Panc1 (cell line): ENCODE data around the gene VPS18. TPM values are rescaled to one million over a fixed set of nuclear protein-coding genes. Genes with fewer than 3 reads are reported as not detected.

Source experiments
- ATAC-seq: fragments of 200-7000 bp; cut with Tn5 transposase; 2 replicates; pipeline ENCODE4 v1.9.1; 2020; ENCODE audit warnings: mild to moderate bottlenecking, moderate library complexity
- BruUV-seq: library from RNA; stranded (reverse); fragments of 400-500 nt; replicated peaks from 2 replicates; lab custom pipeline; 2021; lab: Mats Ljungman, UMichigan
- CTCF ChIA-PET: fragments of 300-600 bp; sonication (Branson Sonifier 250); formaldehyde crosslinking; loops from one replicate; lab custom pipeline; 2022; ENCODE audit warnings: antibody characterized with exemption; lab: Charles Lee
- POLR2A ChIA-PET: fragments of 300-600 bp; sonication (Branson Sonifier 250); formaldehyde crosslinking; loops from one replicate; lab custom pipeline; 2022; ENCODE audit warnings: antibody characterized with exemption; lab: Charles Lee
- DNase-seq: peaks from one replicate; pipeline ENCODE4 v3.0.0-alpha.2; 2010; ENCODE audit warnings: low read depth, low spot score
- H3K27ac ChIP-seq: 2 replicates; pipeline ENCODE4 v1.5.1; 2011; ENCODE audit warnings: mild to moderate bottlenecking, low read length, inconsistent platforms
- H3K27me3 ChIP-seq: fragments of 200-500 bp; sonication (Bioruptor generic); 2 replicates; pipeline ENCODE4 v1.6.0; 2014; ENCODE audit warnings: low read length, inconsistent platforms; ENCODE audit not compliant: control insufficient read depth, insufficient read depth
- H3K36me3 ChIP-seq: fragments of 200-500 bp; sonication (Bioruptor generic); 2 replicates; pipeline ENCODE4 v1.5.1; 2014; ENCODE audit warnings: inconsistent platforms, mild to moderate bottlenecking, low read length, moderate library complexity; ENCODE audit not compliant: control insufficient read depth, insufficient read depth
- H3K4me1 ChIP-seq: 2 replicates; pipeline ENCODE4 v1.5.1; 2011; ENCODE audit warnings: inconsistent platforms, mild to moderate bottlenecking, low read length, moderate library complexity; ENCODE audit not compliant: control insufficient read depth, insufficient read depth
- H3K4me3 ChIP-seq, 2 experiments: 2 replicates each; pipeline ENCODE4 v1.5.1; 2011 to 2012; ENCODE audit warnings: low read depth in 2 of 2, low read length in 2 of 2, mild to moderate bottlenecking in 2 of 2, inconsistent platforms in 1 of 2, moderate library complexity in 1 of 2
- H3K9me3 ChIP-seq: fragments of 200-500 bp; sonication (Bioruptor generic); 2 replicates; pipeline ENCODE4 v1.5.1; 2014; ENCODE audit warnings: low read depth, mild to moderate bottlenecking, inconsistent platforms, low read length, moderate library complexity; ENCODE audit not compliant: control insufficient read depth, insufficient read depth
- CTCF ChIP-seq: fragments of 450-650 bp; IDR thresholded peaks from 2 replicates; pipeline ENCODE4 v1.5.1; 2017; ENCODE audit warnings: mild to moderate bottlenecking
- POLR2AphosphoS5 ChIP-seq: IDR thresholded peaks from 2 replicates; pipeline ENCODE4 v1.6.1; 2012; ENCODE audit warnings: mild to moderate bottlenecking, low read depth, low read length, moderate library complexity
- REST ChIP-seq, 2 experiments: IDR thresholded peaks; 2 replicates each; pipeline ENCODE4 v1.6.1; 2011 to 2012; ENCODE audit warnings: low read depth in 2 of 2, control low read depth in 1 of 2, low read length in 1 of 2, mild to moderate bottlenecking in 1 of 2, moderate library complexity in 1 of 2; ENCODE audit not compliant: insufficient read depth in 1 of 2
- SIN3A ChIP-seq: IDR thresholded peaks from 2 replicates; pipeline ENCODE4 v1.6.1; 2012; ENCODE audit warnings: low read depth, mild to moderate bottlenecking, low read length, moderate library complexity, borderline replicate concordance; ENCODE audit not compliant: insufficient read depth
- TCF7L2 ChIP-seq: IDR thresholded peaks from 2 replicates; pipeline ENCODE4 v1.6.1; 2011; ENCODE audit warnings: mild to moderate bottlenecking, low read depth, low read length, inconsistent platforms
- in situ Hi-C: cut with HindIII; loops from 2 replicates; pipeline ENCODE4 v1.10.0; 2016; ENCODE audit warnings: low sequenced_read_pairs, low pct_unique_long_range_greater_than_20kb
- intact Hi-C: fragments of 100-400 bp; cut with micrococcal nuclease; formaldehyde crosslinking; loops from one replicate; pipeline ENCODE4 v1.10.0; 2022; ENCODE audit not compliant: unreplicated experiment
- total RNA-seq: library from RNA; stranded (reverse); gene quantifications from one replicate; pipeline ENCODE4 v1.2.1, GENCODE V29; 2021; ENCODE audit not compliant: unreplicated experiment

Gene VPS18
- total RNA-seq, 1 experiment from 2014 or later, result 46.7 TPM

- in situ Hi-C loops, result no loop called here
- TF ChIP-seq SIN3A, result no peak
- TF ChIP-seq TCF7L2, result no peak
- TF ChIP-seq POLR2AphosphoS5, result no peak
- no peak for TF ChIP-seq CTCF
- TF ChIP-seq REST (IDR thresholded peaks at IDR 0.05; ENCODE audit: insufficient read depth in 1 of 2, low read depth in 2 of 2, low read length in 1 of 2), result no peak
Measured at GRCh38 chr15:40854161-40854560, 40.1 kb upstream of the VPS18 start.

GRCh38 chr15:40855706-40856234 lies 38.5 kb upstream of the VPS18 start:
- Histone ChIP-seq H3K9me3 (no peaks in the 10 kb centered on the region), H3K27me3 (no peaks in the 10 kb centered on the region), H3K36me3 (no peaks in the 10 kb centered on the region), H3K4me3 (no peak overlapping the region), H3K4me1 (peaks cover 9% of the 10 kb centered on the region; the same call in 1 of the 2 replicates), H3K27ac (no peak overlapping the region)
- ChIA-PET POLR2A (no interaction called here), CTCF (no interaction called here)
- ATAC-seq (no peak), DNase-seq (no peak)
- no peak for TF ChIP-seq REST (IDR thresholded peaks at IDR 0.05; ENCODE audit: insufficient read depth in 1 of 2, low read depth in 2 of 2, low read length in 1 of 2)
- no peak for TF ChIP-seq SIN3A
- TF ChIP-seq CTCF, result no peak
- TF ChIP-seq TCF7L2, result no peak
- no peak for TF ChIP-seq POLR2AphosphoS5
- intact Hi-C loops, result no loop called here
- BruUV-seq, result no TSS peak
- in situ Hi-C loops, result no loop called here

More at GRCh38 chr15:40854161-40854560, 40.1 kb upstream of the VPS18 start:
- no peak for DNase-seq
- H3K4me3 ChIP-seq, result no peak overlapping the region
- H3K27ac ChIP-seq, result no peak overlapping the region
- no peak for ATAC-seq
- no TSS peak for BruUV-seq
- H3K27me3 ChIP-seq, result no peaks in the 10 kb centered on the region
- H3K9me3 ChIP-seq, result no peaks in the 10 kb centered on the region
- POLR2A ChIA-PET, result no interaction called here
- CTCF ChIA-PET, result interaction anchor here (1.0 kb wide), 1 partner anchor 38 kb away, joined by 4 read pairs; no protein-coding TSS in a partner anchor
- H3K36me3 ChIP-seq, result no peaks in the 10 kb centered on the region
- peaks cover 9% of the 10 kb centered on the region; the same call in 1 of the 2 replicates for H3K4me1 ChIP-seq
- intact Hi-C loops, result no loop called here
